ENCODE results near the gene ACKR2. TPM values are rescaled to one million over a fixed set of nuclear protein-coding genes. Genes with fewer than 3 reads are reported as not detected.
A peak's percentile ranks its signal among the peaks of the same experiment; 100 is the strongest.
"Not testable (repeated sequence)": the region's sequence is repeated elsewhere in the genome, so short reads cannot be mapped to it uniquely, and the experiment has no call there.

Gene ACKR2
- total RNA-seq, 1 donor, result under 0.01 TPM

GRCh38 chr3:42876401-42876800 lies 67.2 kb downstream of the ACKR2 start:
- H3K4me3 ChIP-seq (ENCODE audit: low read depth, low read length), result no peak overlapping the region
- DNase-seq (ENCODE audit: low read depth), result no peak
- no peak for TF ChIP-seq CTCF (IDR thresholded peaks at IDR 0.05; ENCODE audit: insufficient read depth, low read depth, low read length)

GRCh38 chr3:42876940-42877720 lies 67.9 kb downstream of the ACKR2 start:
- no peak overlapping the region for H3K4me3 ChIP-seq (ENCODE audit: low read depth, low read length)
- no peak for DNase-seq (ENCODE audit: low read depth)
- no peak for TF ChIP-seq CTCF (IDR thresholded peaks at IDR 0.05; ENCODE audit: insufficient read depth, low read depth, low read length)

GRCh38 chr3:42877881-42878280 lies 68.6 kb downstream of the ACKR2 start:
- H3K4me3 ChIP-seq (ENCODE audit: low read depth, low read length), result no peak overlapping the region
- TF ChIP-seq CTCF (IDR thresholded peaks at IDR 0.05; ENCODE audit: insufficient read depth, low read depth, low read length), result no peak
- DNase-seq (ENCODE audit: low read depth), result no peak

- no peak for TF ChIP-seq CTCF (IDR thresholded peaks at IDR 0.05; ENCODE audit: insufficient read depth, low read depth, low read length)
- no peak for DNase-seq (ENCODE audit: low read depth)
- H3K4me3 ChIP-seq (ENCODE audit: low read depth, low read length), result peak overlapping the region; percentile 65
Measured at GRCh38 chr3:42880183-42880582, 70.9 kb downstream of the ACKR2 start.

GRCh38 chr3:42880601-42881451 lies 71.6 kb downstream of the ACKR2 start:
- DNase-seq (ENCODE audit: low read depth), result peak; percentile 70
- peak; percentile 90 for TF ChIP-seq CTCF (IDR thresholded peaks at IDR 0.05; ENCODE audit: insufficient read depth, low read depth, low read length)
- H3K4me3 ChIP-seq (ENCODE audit: low read depth, low read length), result peak overlapping the region; percentile 65

- DNase-seq (ENCODE audit: low read depth); H3K4me3 ChIP-seq (ENCODE audit: low read depth, low read length): not testable (repeated sequence)
Measured at GRCh38 chr3:42883251-42883930, 74.1 kb downstream of the ACKR2 start.

GRCh38 chr3:42884324-42884723 lies 75.1 kb downstream of the ACKR2 start:
- no peak overlapping the region for H3K4me3 ChIP-seq (ENCODE audit: low read depth, low read length)
- no peak for DNase-seq (ENCODE audit: low read depth)
- TF ChIP-seq CTCF (IDR thresholded peaks at IDR 0.05; ENCODE audit: insufficient read depth, low read depth, low read length), result no peak
